ENCODE data around the gene DCC. TPM values are rescaled to one million over a fixed set of nuclear protein-coding genes. Genes with fewer than 3 reads are reported as not detected.

DCC gene
- total RNA-seq, 2 donors from 2014 or later, result not detected

DNA sequence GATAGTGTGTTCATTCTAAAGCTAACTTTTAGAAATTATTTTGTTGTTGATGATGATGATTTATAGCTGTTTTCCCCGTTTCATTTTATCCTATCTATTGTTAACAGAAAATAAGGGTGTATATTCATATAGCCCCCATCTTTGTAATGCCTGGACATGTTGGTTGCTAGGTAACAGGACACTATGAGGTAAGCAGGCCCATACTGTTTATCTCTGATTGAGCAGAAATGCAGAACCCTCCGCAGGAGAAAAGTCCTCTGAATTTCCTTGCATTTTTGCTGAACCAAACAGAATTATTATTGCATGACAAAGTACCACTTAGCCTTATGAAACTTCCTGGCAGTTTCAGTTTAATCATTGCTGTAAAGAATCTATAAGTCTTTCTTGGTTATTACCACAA, 339.4 kb downstream of the DCC start:
- DNase-seq, result no peak

DNA sequence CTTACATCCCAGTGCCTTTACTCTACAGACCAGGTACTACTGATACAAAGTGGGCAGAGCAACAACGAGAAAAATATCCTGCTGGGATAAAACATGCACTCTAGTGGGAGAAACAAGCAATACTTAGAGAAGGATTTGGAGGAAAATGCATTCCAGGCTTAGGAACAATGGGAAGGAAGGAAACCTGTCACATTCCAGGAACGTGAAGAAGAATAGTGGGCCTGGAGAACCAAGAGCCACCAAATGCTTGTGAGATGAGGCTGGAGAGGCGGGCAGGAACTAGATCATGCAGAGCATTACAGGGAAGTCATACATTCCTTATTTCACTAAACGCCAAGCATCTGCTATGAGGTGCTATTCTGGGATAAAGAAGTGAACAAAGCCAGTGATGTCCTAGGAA, 342.3 kb downstream of the DCC start:
- no peak for DNase-seq
- H3K27me3 Mint-ChIP-seq, result no peaks in the 10 kb centered on the region
- H3K4me1 Mint-ChIP-seq, result no peaks in the 10 kb centered on the region
- H3K9me3 ChIP-seq (ENCODE audit: control insufficient read depth, low read length, poor library complexity, severe bottlenecking), result no peaks in the 10 kb centered on the region
- H3K4me3 Mint-ChIP-seq, result no peak overlapping the region
- no peaks in the 10 kb centered on the region for H3K36me3 Mint-ChIP-seq (ENCODE audit: low read depth)
- no peak overlapping the region for H3K27ac Mint-ChIP-seq
- ATAC-seq, result no peak

More for the DNA sequence above, 339.4 kb downstream of the DCC start:
- Mint-ChIP-seq H3K4me1 (no peaks in the 10 kb centered on the region), H3K4me3 (no peak overlapping the region), H3K27ac (no peak overlapping the region), H3K27me3 (no peaks in the 10 kb centered on the region), H3K36me3 (ENCODE audit: low read depth) (no peaks in the 10 kb centered on the region)
- no peaks in the 10 kb centered on the region for H3K9me3 ChIP-seq (ENCODE audit: control insufficient read depth, low read length, poor library complexity, severe bottlenecking)
- ATAC-seq, result no peak

GRCh38 chr18:52685316-52685715, 345.3 kb downstream of the DCC start:
- Mint-ChIP-seq H3K4me3 (no peak overlapping the region), H3K27me3 (no peaks in the 10 kb centered on the region), H3K4me1 (no peaks in the 10 kb centered on the region), H3K36me3 (ENCODE audit: low read depth) (no peaks in the 10 kb centered on the region), H3K27ac (no peak overlapping the region)
- DNase-seq, result no peak
- ATAC-seq, result no peak
- no peaks in the 10 kb centered on the region for H3K9me3 ChIP-seq (ENCODE audit: control insufficient read depth, low read length, poor library complexity, severe bottlenecking)

- DNase-seq (no peak), ATAC-seq (no peak)
- Mint-ChIP-seq H3K27ac (no peak overlapping the region), H3K4me3 (no peak overlapping the region), H3K4me1 (no peaks in the 10 kb centered on the region), H3K27me3 (no peaks in the 10 kb centered on the region), H3K36me3 (ENCODE audit: low read depth) (no peaks in the 10 kb centered on the region)
- H3K9me3 ChIP-seq (ENCODE audit: control insufficient read depth, low read length, poor library complexity, severe bottlenecking), result no peaks in the 10 kb centered on the region
Measured at GRCh38 chr18:52691841-52692240, 351.8 kb downstream of the DCC start.

DNA sequence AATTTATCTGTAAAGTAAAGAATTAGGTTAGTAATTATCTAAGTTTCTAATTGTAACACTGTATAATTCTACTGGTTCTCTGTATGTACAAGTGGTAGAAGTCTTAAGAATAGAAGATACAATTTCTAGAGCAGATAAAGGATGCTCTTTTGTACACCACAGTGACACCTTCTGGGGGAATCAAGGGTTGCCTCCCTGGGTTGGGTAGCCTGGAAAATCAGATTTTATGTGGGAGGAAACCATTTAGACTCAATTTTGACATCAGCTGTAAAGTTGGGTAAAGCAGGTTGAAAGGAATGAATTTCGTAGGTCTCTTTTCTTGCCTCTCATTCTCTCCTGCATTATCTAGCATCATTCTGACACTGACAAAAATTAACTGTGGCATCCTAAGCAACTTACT, 354.8 kb downstream of the DCC start:
- Mint-ChIP-seq H3K27ac (no peak overlapping the region), H3K27me3 (no peaks in the 10 kb centered on the region), H3K4me1 (no peaks in the 10 kb centered on the region), H3K4me3 (no peak overlapping the region), H3K36me3 (ENCODE audit: low read depth) (no peaks in the 10 kb centered on the region)
- DNase-seq (no peak), ATAC-seq (no peak)
- no peaks in the 10 kb centered on the region for H3K9me3 ChIP-seq (ENCODE audit: control insufficient read depth, low read length, poor library complexity, severe bottlenecking)

DNA sequence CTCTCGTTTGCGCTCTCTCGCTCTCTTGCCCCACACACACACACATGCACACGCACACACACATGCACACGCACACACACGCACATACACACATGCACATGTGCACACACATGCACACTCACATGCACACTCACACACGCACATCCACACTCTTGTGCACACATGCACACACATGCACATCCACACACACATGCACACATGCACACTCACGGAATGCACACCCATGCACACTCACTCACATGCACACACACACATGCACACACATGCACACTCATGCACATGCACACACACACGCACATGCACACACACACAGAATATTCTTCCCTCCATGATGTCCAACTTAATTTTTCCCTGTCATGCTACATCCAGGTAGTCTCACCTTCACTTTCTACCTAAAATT, 360.1 kb downstream of the DCC start:
- no peaks in the 10 kb centered on the region for H3K4me1 Mint-ChIP-seq
- no peak for DNase-seq
- no peaks in the 10 kb centered on the region for H3K27me3 Mint-ChIP-seq
- no peak overlapping the region for H3K27ac Mint-ChIP-seq
- H3K9me3 ChIP-seq (ENCODE audit: control insufficient read depth, low read length, poor library complexity, severe bottlenecking), result no peaks in the 10 kb centered on the region
- no peak for ATAC-seq
- H3K36me3 Mint-ChIP-seq (ENCODE audit: low read depth), result no peaks in the 10 kb centered on the region
- no peak overlapping the region for H3K4me3 Mint-ChIP-seq

- ATAC-seq (no peak), DNase-seq (no peak)
- Mint-ChIP-seq H3K36me3 (ENCODE audit: low read depth) (no peaks in the 10 kb centered on the region), H3K4me3 (no peak overlapping the region), H3K27me3 (no peaks in the 10 kb centered on the region), H3K27ac (no peak overlapping the region), H3K4me1 (no peaks in the 10 kb centered on the region)
- no peaks in the 10 kb centered on the region for H3K9me3 ChIP-seq (ENCODE audit: control insufficient read depth, low read length, poor library complexity, severe bottlenecking)
Measured at GRCh38 chr18:52700816-52701215, 360.8 kb downstream of the DCC start.

DNA sequence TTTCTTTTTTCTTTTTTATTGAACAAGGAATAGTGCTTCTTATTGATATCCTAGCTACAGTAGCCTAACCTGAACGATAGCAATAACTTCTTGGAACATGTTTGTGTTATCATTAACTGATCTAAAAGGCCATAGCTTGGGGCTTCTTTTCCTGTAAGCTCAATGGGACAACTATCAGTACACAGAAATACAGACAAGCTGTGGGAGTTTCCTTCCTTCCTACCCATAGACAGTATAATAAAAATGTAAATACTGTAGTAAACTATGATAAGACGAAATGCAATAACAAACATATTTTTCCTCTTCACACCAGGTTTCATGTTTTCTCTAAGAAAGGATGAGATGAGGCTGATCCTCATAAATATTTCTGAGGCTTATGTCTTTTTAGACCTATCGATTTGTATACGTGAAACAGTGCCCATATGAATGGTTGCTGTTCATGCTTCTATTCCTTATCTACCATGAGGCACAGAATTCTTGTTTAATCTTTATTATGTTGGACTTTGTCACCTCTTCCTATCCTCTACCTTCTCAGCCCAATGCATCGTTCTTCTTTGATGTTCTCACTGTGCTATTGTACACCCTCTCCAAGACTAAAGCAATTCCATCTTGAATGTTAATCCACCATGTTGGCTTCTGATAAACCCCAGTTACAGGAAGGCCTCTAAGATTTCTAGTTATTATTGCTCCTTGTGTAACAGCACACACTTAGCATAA, 361.4 kb downstream of the DCC start:
- Mint-ChIP-seq H3K4me3 (no peak overlapping the region), H3K27ac (no peak overlapping the region), H3K4me1 (no peaks in the 10 kb centered on the region), H3K27me3 (no peaks in the 10 kb centered on the region), H3K36me3 (ENCODE audit: low read depth) (no peaks in the 10 kb centered on the region)
- DNase-seq, result no peak
- no peak for ATAC-seq
- H3K9me3 ChIP-seq (ENCODE audit: control insufficient read depth, low read length, poor library complexity, severe bottlenecking), result no peaks in the 10 kb centered on the region

GRCh38 chr18:52715421-52715820, 375.4 kb downstream of the DCC start:
- no peaks in the 10 kb centered on the region for H3K27me3 Mint-ChIP-seq
- no peak for DNase-seq
- H3K36me3 Mint-ChIP-seq (ENCODE audit: low read depth), result no peaks in the 10 kb centered on the region
- no peak overlapping the region for H3K4me3 Mint-ChIP-seq
- no peaks in the 10 kb centered on the region for H3K9me3 ChIP-seq (ENCODE audit: control insufficient read depth, low read length, poor library complexity, severe bottlenecking)
- no peaks in the 10 kb centered on the region for H3K4me1 Mint-ChIP-seq
- ATAC-seq, result no peak
- H3K27ac Mint-ChIP-seq, result no peak overlapping the region

DNA sequence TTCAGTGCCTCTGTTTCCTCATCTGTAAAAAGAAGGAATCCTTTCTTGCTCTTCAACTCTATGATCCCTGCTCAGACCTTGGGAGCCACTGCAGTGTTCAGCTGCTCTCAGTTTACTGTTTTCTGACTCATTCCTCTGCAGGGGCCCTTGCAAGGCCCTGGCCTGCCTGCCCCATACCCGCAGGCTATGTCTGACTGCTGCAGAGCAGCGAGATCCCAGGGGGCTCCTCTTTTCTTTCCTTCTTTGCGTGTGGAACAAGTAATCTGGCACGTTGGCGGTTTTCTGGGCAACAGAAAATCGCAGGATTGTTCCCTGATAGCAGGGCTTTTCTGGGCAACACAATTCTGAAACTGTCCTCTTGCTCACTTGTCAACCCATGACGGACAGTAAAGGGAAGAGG, 376.0 kb downstream of the DCC start:
- ATAC-seq (no peak), DNase-seq (no peak)
- Mint-ChIP-seq H3K27me3 (no peaks in the 10 kb centered on the region), H3K4me1 (no peaks in the 10 kb centered on the region), H3K4me3 (no peak overlapping the region), H3K36me3 (ENCODE audit: low read depth) (no peaks in the 10 kb centered on the region), H3K27ac (no peak overlapping the region)
- H3K9me3 ChIP-seq (ENCODE audit: control insufficient read depth, low read length, poor library complexity, severe bottlenecking), result no peaks in the 10 kb centered on the region

- Mint-ChIP-seq H3K4me3 (no peak overlapping the region), H3K4me1 (no peaks in the 10 kb centered on the region), H3K27ac (no peak overlapping the region), H3K27me3 (no peaks in the 10 kb centered on the region), H3K36me3 (ENCODE audit: low read depth) (no peaks in the 10 kb centered on the region)
- ATAC-seq, result no peak
- H3K9me3 ChIP-seq (ENCODE audit: control insufficient read depth, low read length, poor library complexity, severe bottlenecking), result no peaks in the 10 kb centered on the region
- no peak for DNase-seq
Measured at GRCh38 chr18:52716973-52717372, 377.0 kb downstream of the DCC start.

- Mint-ChIP-seq H3K36me3 (ENCODE audit: low read depth) (no peaks in the 10 kb centered on the region), H3K27ac (no peak overlapping the region), H3K4me3 (no peak overlapping the region), H3K4me1 (no peaks in the 10 kb centered on the region), H3K27me3 (no peaks in the 10 kb centered on the region)
- ATAC-seq, result no peak
- no peaks in the 10 kb centered on the region for H3K9me3 ChIP-seq (ENCODE audit: control insufficient read depth, low read length, poor library complexity, severe bottlenecking)
- no peak for DNase-seq
Measured at GRCh38 chr18:52722904-52723303, 382.9 kb downstream of the DCC start.

GRCh38 chr18:52723550-52723970, 383.6 kb downstream of the DCC start:
- Mint-ChIP-seq H3K4me1 (no peaks in the 10 kb centered on the region), H3K4me3 (no peak overlapping the region), H3K36me3 (ENCODE audit: low read depth) (no peaks in the 10 kb centered on the region), H3K27me3 (no peaks in the 10 kb centered on the region), H3K27ac (no peak overlapping the region)
- ATAC-seq (no peak), DNase-seq (no peak)
- no peaks in the 10 kb centered on the region for H3K9me3 ChIP-seq (ENCODE audit: control insufficient read depth, low read length, poor library complexity, severe bottlenecking)

DNA sequence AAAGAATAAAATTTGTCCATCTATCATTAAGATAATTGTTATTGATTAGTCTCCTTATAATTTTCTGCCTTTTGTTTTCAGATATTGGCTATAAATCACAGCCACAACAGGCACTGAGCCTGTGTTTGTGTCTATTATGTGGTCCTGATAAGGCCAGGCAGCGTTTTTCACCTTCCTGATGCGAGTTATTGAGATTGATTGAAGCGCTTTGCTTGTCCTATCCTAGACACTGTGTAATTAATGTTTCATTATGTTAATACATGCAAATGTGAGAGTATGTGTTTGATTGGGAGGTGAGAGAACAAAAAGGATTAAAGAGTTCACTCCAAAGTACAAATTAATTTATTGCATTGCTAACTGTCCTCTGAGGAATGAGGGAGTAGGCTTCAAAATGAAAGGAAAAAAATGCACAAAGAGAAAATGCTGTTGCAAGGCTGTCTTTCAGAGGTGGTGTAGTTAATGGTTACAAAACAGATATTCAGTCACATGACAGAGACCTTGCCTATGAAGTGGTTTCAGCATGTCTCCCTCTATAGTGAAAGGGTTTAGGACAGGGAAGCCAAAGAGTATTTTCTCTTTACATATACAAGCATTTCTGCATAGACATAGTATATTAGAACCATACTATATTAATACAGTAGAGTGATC, 391.1 kb downstream of the DCC start:
- ATAC-seq (no peak), DNase-seq (no peak)
- Mint-ChIP-seq H3K4me1 (no peaks in the 10 kb centered on the region), H3K27ac (no peak overlapping the region), H3K36me3 (ENCODE audit: low read depth) (no peaks in the 10 kb centered on the region), H3K27me3 (no peaks in the 10 kb centered on the region), H3K4me3 (no peak overlapping the region)
- no peaks in the 10 kb centered on the region for H3K9me3 ChIP-seq (ENCODE audit: control insufficient read depth, low read length, poor library complexity, severe bottlenecking)
